Hepatic stellate cell (primary cell): ENCODE data around the gene DOCK10.

Source experiments
- DNase-seq: peaks from one replicate; pipeline ENCODE4 v3.0.0; 2011; ENCODE audit warnings: low spot score

Gene DOCK10

DNA sequence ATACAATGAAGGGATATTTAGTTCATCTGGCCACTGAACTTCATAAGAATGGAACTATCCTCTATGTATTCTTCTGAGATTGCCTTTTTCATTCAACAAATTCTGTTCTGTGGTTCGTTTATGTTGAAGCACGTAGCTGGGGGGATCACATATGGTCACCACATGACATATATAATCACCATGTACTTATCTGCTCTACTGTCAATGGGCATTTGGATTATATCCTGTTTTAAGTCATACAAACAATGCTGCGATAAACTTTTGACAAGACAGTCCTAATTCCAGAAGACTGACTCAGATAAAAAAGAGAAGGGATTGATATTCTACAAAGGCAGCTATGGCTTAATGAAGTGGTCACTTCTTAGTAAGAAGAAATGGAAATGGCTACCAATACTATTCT lies 210.1 kb downstream of the DOCK10 start:
- DNase-seq, result no peak

- DNase-seq, result no peak
Observed at GRCh38 chr2:224831530-224831929, 210.7 kb downstream of the DOCK10 start.

DNA sequence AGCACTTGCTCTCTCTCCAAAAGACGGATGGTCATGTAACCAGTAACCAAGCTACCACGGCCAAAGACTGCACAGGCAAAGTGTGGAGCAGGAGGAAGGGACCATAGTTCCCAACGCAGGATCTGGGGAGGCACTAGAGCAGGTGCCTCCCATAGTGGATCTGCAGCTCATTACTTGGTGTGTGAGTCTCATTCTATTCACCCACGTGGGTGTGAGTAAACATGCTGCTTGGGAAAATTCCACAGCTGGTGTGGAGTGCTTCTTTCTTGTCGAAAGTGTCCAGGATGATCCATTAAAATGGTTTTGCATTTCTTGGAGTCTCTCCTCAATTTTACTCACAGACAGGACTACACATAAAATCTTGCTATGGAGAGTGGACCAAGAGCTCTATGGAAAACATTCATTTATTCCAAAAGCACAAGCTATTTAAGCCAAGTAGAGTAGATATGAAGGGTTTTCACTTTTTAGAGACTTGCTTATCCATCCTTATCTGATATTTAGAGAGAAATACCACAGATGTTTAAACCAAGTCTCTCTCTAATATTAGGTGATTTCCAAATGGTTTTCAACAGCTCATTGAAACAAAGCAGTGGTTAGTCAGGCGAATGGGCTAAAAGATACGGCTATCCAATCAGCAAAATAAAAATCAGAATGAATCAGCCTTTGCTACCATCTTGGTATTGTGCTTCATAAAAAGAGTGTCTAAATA lies 221.8 kb downstream of the DOCK10 start:
- DNase-seq, result no peak

DNA sequence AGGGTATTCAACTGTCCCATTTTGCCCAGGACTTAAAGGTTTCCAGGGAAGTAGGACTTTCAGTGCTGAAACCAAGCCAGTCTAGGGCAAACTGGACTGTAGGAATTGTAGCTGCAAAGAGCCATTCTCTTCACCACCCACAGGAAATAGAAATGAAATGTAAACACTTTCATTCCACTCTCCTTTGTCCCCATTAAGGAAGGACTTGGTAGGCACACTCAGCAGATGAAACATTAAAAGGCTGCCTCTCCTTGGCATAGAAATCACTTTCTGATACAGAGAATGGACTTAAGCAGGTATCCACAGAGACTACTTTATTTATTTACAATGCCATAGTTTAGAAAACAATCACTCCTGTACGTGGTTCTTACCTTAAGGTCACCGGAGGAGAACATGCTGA lies 223.2 kb downstream of the DOCK10 start:
- no peak for DNase-seq

DNA sequence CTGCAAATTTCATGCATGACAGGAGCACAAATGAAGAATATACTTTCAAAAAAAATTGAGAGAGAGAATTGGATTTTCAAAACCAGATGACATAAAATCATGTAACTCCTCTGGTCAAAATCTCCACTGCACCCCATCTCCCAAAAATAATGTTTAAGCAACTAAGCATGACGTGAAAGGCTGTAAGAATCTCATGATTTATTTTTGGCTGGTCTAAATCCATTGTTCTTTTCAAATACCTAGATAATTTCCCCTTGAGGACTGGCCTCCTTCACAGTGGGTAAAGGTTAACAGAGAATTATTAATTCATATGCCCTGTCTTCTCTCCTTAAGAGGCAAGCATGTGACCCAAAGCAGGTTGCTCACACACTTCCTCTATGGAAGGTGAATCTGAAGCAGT lies 224.6 kb downstream of the DOCK10 start:
- no peak for DNase-seq

GRCh38 chr2:224816816-224817215 lies 225.5 kb downstream of the DOCK10 start:
- peak; percentile 45 for DNase-seq

- DNase-seq, result no peak
Observed at GRCh38 chr2:224813578-224813977, 228.7 kb downstream of the DOCK10 start.

- no peak for DNase-seq
Observed at GRCh38 chr2:224807153-224807964, 234.9 kb downstream of the DOCK10 start.

- no peak for DNase-seq
Observed at GRCh38 chr2:224803930-224804329, 238.3 kb downstream of the DOCK10 start.

DNA sequence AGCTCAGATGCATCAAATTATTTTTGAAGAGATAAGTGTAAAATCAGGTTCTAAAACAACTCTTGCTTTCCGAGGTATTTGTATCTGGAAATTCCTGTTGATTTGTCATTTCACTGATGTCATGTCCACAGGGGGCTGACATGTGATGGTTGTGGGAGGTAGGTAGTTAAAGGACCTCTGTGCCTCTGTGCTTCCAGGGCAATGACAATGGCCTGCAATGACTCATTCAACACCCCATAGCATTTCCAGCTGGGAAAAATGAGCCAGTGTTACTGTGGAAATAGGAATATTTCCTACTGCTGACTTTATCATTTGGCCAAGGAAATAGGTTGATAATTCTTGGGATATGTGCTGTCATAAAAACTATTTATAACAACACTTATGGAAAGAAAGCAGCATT lies 239.9 kb downstream of the DOCK10 start:
- DNase-seq, result peak; percentile 19

- DNase-seq, result no peak
Observed at GRCh38 chr2:224801360-224801759, 240.9 kb downstream of the DOCK10 start.

GRCh38 chr2:224799691-224800090 lies 242.6 kb downstream of the DOCK10 start:
- DNase-seq, result no peak

DNA sequence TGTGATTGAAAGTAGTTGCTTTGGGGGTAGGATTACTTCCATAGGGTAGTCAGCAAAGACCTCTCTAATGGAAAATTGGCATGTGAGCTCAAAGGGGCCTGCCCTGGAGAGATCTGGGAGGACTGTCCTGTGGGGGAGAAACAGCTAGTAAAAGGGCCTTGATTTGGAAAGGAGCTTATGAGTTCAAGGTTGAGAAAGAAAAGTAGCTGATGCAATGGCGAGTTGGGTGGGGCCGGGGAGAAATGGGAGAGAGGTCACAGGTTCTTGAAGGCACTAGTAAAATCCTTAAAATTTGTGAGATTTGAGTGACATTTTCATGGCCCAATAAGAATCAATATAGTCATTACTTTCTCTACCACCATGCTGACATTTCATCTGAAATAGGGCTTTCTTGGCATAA lies 244.1 kb downstream of the DOCK10 start:
- DNase-seq, result no peak

DNA sequence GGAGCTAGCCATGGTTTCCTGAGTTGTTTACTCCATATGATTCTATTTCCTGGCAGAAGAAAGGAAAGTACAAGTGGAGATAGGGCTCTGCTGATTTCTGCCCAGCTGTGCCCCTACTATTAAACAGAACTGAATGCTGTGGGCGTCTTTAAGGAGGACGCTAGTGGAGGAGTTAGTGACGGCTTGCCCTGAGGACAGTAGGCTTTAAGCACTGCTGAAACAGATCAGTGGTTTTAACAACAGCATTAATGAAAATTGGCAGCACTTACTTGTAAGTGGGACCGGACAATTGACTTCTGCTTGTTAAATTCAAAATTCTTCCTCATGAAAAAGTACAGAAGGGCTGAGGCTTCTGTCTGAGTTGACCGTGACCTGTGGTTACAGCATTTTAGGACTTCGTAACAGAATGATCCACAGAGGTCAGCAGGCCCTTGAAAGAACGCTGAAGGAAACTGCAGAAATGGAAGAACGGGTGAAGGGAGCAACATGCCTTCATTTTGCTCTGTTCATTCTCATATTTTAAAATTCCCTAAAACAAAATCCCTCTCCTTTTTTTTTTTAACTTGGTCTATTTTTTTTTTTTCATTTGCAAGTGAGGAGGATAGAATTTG lies 245.5 kb downstream of the DOCK10 start:
- DNase-seq, result no peak

GRCh38 chr2:224793946-224794345 lies 248.3 kb downstream of the DOCK10 start:
- DNase-seq, result no peak

GRCh38 chr2:224786848-224787247 lies 255.4 kb downstream of the DOCK10 start:
- DNase-seq, result no peak

- DNase-seq, result no peak
Observed at GRCh38 chr2:224781400-224781799, 260.9 kb downstream of the DOCK10 start.

DNA sequence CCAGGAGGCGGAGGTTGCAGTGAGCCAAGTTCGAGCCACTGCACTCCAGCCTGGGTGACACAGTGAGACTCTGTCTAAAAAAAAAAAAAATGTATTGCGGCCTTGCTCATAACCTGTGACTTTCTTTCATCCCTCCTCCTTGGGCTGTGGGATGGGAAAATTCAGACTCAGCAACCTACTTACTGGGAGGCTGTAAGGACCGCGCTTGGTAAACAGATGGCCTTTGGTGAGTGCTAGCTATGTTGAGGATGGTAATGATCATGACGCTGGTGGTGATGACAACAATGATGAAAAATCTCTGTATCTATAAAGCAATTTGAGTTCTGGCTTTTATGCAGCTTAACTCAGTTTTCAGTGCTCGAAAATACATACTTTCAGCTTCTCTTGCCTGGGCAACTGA lies 261.4 kb downstream of the DOCK10 start:
- no peak for DNase-seq

DNA sequence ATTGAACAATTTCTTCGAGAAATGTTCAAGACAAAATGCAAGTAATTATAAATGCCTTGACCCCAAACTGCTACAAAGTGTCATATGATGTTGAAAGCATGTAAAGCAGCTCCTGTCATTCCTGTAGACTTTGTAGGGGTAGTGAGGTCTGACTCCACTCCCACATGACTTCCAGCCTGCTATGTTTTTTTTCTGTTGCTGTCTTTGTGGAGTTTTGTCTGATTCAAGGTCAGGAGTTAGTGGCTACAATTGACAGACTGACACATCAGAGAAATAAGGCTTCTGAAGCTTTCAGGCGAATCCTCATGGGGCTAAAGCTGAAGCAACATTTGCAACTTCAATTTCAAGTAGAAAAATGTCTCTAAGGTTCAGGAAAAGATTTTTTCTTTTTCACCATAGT lies 262.2 kb downstream of the DOCK10 start:
- no peak for DNase-seq

DNA sequence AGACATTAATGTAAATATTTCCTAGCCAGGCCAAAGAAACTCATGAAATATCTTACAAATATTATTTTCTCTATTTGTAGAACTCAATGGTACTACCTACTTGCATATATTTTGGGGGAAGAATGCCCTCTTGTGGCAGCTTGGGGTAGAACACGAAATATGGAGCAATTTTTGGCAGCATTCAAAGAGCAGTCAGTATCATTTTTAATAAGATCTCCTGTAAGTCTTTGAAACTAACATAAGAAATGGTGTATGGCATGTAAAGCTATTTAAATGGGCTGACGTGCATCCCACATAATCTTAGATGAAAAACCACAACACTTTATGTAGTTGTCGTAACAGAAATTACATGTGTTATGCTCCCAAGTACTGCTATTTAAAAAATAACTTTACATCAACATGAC lies 263.8 kb downstream of the DOCK10 start:
- peak; percentile 43 for DNase-seq

GRCh38 chr2:224777559-224777930 lies 264.7 kb downstream of the DOCK10 start:
- no peak for DNase-seq

- no peak for DNase-seq
Observed at GRCh38 chr2:224776795-224777558, 265.3 kb downstream of the DOCK10 start.
